AG09319 (cell line): ENCODE measurements around the gene TSPEAR.

Experiments
- DNase-seq: peaks from one replicate; pipeline ENCODE4 v3.0.0-alpha.2; 2010; ENCODE audit warnings: low read depth; ENCODE audit errors: extremely low read depth
- TF ChIP-seq, protein P1 (sequence below): IDR thresholded peaks from 2 replicates; pipeline ENCODE4 v1.5.1; 2011; ENCODE audit warnings: low read depth, mild to moderate bottlenecking, inconsistent platforms, low read length, moderate library complexity

Gene TSPEAR

GRCh38 chr21:44718093-44718492 lies 6.7 kb upstream of the TSPEAR start:
- no peak for DNase-seq
- TF ChIP-seq, protein P1, sequence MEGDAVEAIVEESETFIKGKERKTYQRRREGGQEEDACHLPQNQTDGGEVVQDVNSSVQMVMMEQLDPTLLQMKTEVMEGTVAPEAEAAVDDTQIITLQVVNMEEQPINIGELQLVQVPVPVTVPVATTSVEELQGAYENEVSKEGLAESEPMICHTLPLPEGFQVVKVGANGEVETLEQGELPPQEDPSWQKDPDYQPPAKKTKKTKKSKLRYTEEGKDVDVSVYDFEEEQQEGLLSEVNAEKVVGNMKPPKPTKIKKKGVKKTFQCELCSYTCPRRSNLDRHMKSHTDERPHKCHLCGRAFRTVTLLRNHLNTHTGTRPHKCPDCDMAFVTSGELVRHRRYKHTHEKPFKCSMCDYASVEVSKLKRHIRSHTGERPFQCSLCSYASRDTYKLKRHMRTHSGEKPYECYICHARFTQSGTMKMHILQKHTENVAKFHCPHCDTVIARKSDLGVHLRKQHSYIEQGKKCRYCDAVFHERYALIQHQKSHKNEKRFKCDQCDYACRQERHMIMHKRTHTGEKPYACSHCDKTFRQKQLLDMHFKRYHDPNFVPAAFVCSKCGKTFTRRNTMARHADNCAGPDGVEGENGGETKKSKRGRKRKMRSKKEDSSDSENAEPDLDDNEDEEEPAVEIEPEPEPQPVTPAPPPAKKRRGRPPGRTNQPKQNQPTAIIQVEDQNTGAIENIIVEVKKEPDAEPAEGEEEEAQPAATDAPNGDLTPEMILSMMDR, result no peak

DNA sequence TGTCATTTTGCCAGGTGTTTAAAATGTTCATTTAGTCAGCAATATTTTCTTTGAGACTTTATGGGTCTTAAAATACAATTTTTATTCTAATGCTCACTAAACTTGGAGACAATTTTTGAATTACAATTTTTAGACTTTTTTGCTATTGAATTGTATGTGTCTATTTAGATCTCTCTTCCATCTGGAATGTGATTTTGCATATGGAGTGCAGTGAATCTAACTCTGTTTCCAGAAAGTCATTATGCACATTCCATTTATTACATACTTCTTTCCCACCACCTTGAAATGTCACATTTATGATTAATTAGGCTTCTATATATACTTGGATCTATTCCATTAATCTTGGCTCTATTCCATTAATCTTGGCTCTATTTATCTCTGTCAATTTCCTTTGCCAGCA lies 5.6 kb upstream of the TSPEAR start:
- TF ChIP-seq, protein P1, result no peak

GRCh38 chr21:44714905-44715304 lies 3.5 kb upstream of the TSPEAR start:
- DNase-seq, result no peak

More for the DNA sequence above, 5.6 kb upstream of the TSPEAR start:
- DNase-seq, result no peak

GRCh38 chr21:44713846-44714245 lies 2.5 kb upstream of the TSPEAR start:
- TF ChIP-seq, protein P1, result no peak
- DNase-seq, result no peak

More at GRCh38 chr21:44714905-44715304, 3.5 kb upstream of the TSPEAR start:
- TF ChIP-seq, protein P1, result no peak

DNA sequence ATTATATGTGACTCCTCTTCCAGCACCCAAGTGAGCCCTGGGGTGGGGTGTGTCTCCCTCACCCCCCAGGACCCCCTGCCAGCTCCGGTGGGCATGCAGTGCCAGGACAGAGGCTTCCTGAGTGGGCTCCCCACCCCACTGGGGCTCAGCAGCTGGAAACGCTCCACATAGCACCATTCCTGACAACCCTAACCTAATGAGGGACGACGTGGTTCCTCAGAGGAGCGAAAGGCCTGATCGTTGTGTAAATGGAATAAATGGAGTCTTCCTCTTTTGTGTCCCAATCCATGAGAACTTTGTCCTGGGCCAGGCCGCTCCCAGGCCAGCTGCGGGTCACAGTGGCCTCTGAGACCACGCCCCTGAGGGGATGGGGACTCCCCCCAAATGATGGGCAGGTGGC lies 1.8 kb upstream of the TSPEAR start:
- no peak for DNase-seq
- TF ChIP-seq, protein P1, result no peak

DNA sequence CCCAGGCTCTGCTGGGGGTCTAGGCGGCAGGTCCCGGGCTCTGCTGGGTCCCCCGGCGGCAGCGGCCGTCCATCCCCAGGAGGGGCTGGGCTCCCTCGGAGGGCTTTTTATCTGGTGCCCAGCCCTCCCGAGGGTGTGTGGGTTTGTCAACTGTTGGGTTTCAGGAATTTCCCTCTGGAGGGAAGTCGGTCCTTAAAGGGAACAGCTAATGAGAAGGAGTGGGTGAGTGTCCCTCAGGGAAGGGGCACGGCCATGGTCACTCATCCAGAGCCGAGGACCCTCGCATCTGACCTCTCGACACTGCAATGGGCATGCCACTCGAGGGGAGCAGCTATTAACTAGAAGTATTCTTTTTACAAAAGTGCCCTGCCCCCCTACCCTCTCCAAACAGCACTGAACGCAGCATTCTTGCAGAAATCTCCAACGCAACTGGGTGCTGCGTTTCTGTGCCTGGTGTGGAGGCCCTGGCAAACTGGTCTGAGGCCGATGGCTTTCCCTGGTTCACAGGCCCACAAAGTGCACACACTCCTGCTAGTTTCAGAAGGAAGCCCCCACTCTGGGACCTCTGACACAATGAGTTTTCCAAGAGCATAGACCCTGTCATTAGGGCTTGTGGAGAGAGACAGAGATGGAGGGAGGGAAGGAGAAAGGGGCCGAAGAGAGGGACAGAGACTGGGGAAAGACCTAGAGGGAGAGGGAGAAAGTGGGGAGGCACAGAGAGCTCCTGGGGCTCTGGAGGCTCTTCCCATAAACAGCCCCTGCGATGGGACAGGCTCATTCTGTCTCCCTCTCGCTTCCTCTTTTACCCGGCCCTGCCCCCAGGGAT lies 1.0 kb upstream of the TSPEAR start:
- DNase-seq, result no peak
- TF ChIP-seq, protein P1, result no peak

- DNase-seq, result no peak
- TF ChIP-seq, protein P1, result no peak
Observed at GRCh38 chr21:44710756-44711326, 531 bp downstream of the TSPEAR start.
